ENCODE results near the gene ACTR3.

GRCh38 chr2:113895819-113896563, 6.1 kb downstream of the ACTR3 start:
- TF ChIP-seq CTCF (IDR thresholded peaks at IDR 0.05; ENCODE audit: low read depth, low read length, poor library complexity, severe bottlenecking): no peak
- TF ChIP-seq EZH2phosphoT487 (IDR thresholded peaks at IDR 0.05; ENCODE audit: borderline replicate concordance, low read length): no peak
